RWPE1 (cell line): Measurements from ENCODE around the gene AP4B1.

Experiments
- CTCF ChIA-PET: fragments of 350-600 bp; sonication (Branson Sonifier 250); formaldehyde crosslinking; extraction: SDS; loops from one replicate; lab custom pipeline; 2021; lab: Yijun Ruan, JAX
- POLR2A ChIA-PET: fragments of 400-600 bp; formaldehyde crosslinking; extraction: SDS; loops from one replicate; lab custom pipeline; 2020; ENCODE audit warnings: antibody characterized with exemption; ENCODE audit not compliant: low non-redundant PET; lab: Yijun Ruan, JAX
- DNase-seq: peaks from one replicate; pipeline ENCODE4 v3.0.0; 2012; ENCODE audit warnings: low spot score
- H3K27ac ChIP-seq: fragments of 450-650 bp; 2 replicates; pipeline ENCODE4 v1.5.1; 2017
- CTCF ChIP-seq: fragments of 450-650 bp; conservative IDR thresholded peaks from 2 replicates; pipeline ENCODE4 v1.5.1; 2017; ENCODE audit warnings: low read depth, mild to moderate bottlenecking

AP4B1 gene

GRCh38 chr1:113893267-113893666 lies 11.3 kb downstream of the AP4B1 start:
- ChIA-PET CTCF (interaction anchor here (0.5 to 0.6 kb wide), 2 partner anchors 20 to 57 kb away, joined by 3 read pairs; no protein-coding TSS in a partner anchor), POLR2A (no interaction called here)
- no peak for TF ChIP-seq CTCF
- no peak for DNase-seq
- no peak overlapping the region for H3K27ac ChIP-seq

- POLR2A ChIA-PET = interaction anchor here (0.7 kb wide), 1 partner anchor 14 kb away, joined by 7 read pairs; no protein-coding TSS in a partner anchor
- no peak overlapping the region for H3K27ac ChIP-seq
- no peak for TF ChIP-seq CTCF
- no peak for DNase-seq
- CTCF ChIA-PET = interaction anchor here (0.6 kb wide), 3 partner anchors 10 to 357 kb away, joined by 3 read pairs; no protein-coding TSS in a partner anchor
These were observed 12.9 kb downstream of the AP4B1 start for GRCh38 chr1:113891631-113892220.

- H3K27ac ChIP-seq = no peak overlapping the region
- ChIA-PET POLR2A (interaction anchor here (0.7 kb wide), 1 partner anchor 13 kb away, joined by 7 read pairs; no protein-coding TSS in a partner anchor), CTCF (interaction anchor here (0.6 to 0.7 kb wide), 3 partner anchors 9 to 358 kb away, joined by 3 to 4 read pairs (median 3); no protein-coding TSS in a partner anchor)
- no peak for DNase-seq
- TF ChIP-seq CTCF = no peak
These were observed 13.8 kb downstream of the AP4B1 start for GRCh38 chr1:113890816-113891215.

- ChIA-PET POLR2A (no interaction called here), CTCF (interaction anchor here (0.6 kb wide), 1 partner anchor 23 kb away, joined by 3 read pairs; no protein-coding TSS in a partner anchor)
- H3K27ac ChIP-seq = no peak within 1 kb of the TSS
- DNase-seq = peak; percentile 5
- no peak for TF ChIP-seq CTCF
These were observed 17.0 kb downstream of the AP4B1 start, which contains the start of gene BCL2L15 for GRCh38 chr1:113887402-113888175. Gene BCL2L15 (minus strand): TSS chr1:113887581. CDS start chr1:113887375, 206 bp downstream.

- TF ChIP-seq CTCF = no peak
- DNase-seq = no peak
- H3K27ac ChIP-seq = no peak overlapping the region
- CTCF ChIA-PET = interaction anchor here (0.6 kb wide), 1 partner anchor 24 kb away, joined by 3 read pairs; no protein-coding TSS in a partner anchor
- POLR2A ChIA-PET = no interaction called here
These were observed 17.9 kb downstream of the AP4B1 start for GRCh38 chr1:113886417-113887401.
